ENCODE measurements around the gene BICDL1.

BICDL1 gene

GRCh38 chr12:120132054-120132836 is 143.2 kb downstream of the BICDL1 start:
- ATAC-seq, result no peak

GRCh38 chr12:120132863-120133385 is 143.9 kb downstream of the BICDL1 start:
- peak in 1 of 2 donors; percentile 10 for ATAC-seq

GRCh38 chr12:120134307-120134980 is 145.4 kb downstream of the BICDL1 start:
- no peak for ATAC-seq

GRCh38 chr12:120136093-120136770 is 147.2 kb downstream of the BICDL1 start:
- ATAC-seq, result no peak

GRCh38 chr12:120137833-120138232 is 148.8 kb downstream of the BICDL1 start:
- no peak for ATAC-seq

GRCh38 chr12:120138366-120138765 is 149.3 kb downstream of the BICDL1 start:
- ATAC-seq, result no peak

GRCh38 chr12:120139958-120140357 is 150.9 kb downstream of the BICDL1 start:
- ATAC-seq, result no peak

GRCh38 chr12:120140603-120141002 is 151.6 kb downstream of the BICDL1 start:
- ATAC-seq, result no peak

GRCh38 chr12:120141336-120141735 is 152.3 kb downstream of the BICDL1 start:
- ATAC-seq, result no peak

- no peak for ATAC-seq
Observed at GRCh38 chr12:120142231-120142877, 153.3 kb downstream of the BICDL1 start.

All from activated CD4-positive, CD25-positive, alpha-beta regulatory T cell treated with anti-CD3 and anti-CD28 coated beads, Interleukin-2, amount 50 U/mL, for 24 hours (primary cell).